H9 (cell line): Measurements from ENCODE around the gene DUSP15. TPM values are rescaled to one million over a fixed set of nuclear protein-coding genes. Genes with fewer than 3 reads are reported as not detected.

Experiments
- DNase-seq: peaks from one replicate; pipeline ENCODE4 v3.0.0-alpha.2; 2017
- H2AFZ ChIP-seq: one replicate; pipeline ENCODE4 v1.6.1; 2013; ENCODE audit warnings: mild to moderate bottlenecking, low read length, control low read depth, moderate library complexity
- H2AK5ac ChIP-seq: 2 replicates; pipeline ENCODE4 v1.6.1; 2013; ENCODE audit warnings: low read length, control low read depth, mixed read lengths; ENCODE audit not compliant: insufficient read length
- H2BK120ac ChIP-seq: one replicate; pipeline ENCODE4 v1.6.1; 2013; ENCODE audit warnings: low read depth, mild to moderate bottlenecking, low read length, control low read depth, inconsistent platforms; ENCODE audit not compliant: poor library complexity, severe bottlenecking
- H2BK12ac ChIP-seq: 2 replicates; pipeline ENCODE4 v1.6.1; 2013; ENCODE audit warnings: low read length, control low read depth, mixed read lengths, low read depth; ENCODE audit not compliant: insufficient read length
- H2BK15ac ChIP-seq: 2 replicates; pipeline ENCODE4 v1.6.1; 2013; ENCODE audit warnings: low read depth, low read length, control low read depth
- H2BK20ac ChIP-seq: one replicate; pipeline ENCODE4 v1.6.1; 2013; ENCODE audit warnings: low read depth, mild to moderate bottlenecking, low read length, control low read depth, inconsistent platforms; ENCODE audit not compliant: poor library complexity, severe bottlenecking
- H2BK5ac ChIP-seq: 2 replicates; pipeline ENCODE4 v1.6.1; 2013; ENCODE audit warnings: low read length, control low read depth, mixed read lengths; ENCODE audit not compliant: insufficient read length
- H3K14ac ChIP-seq: 2 replicates; pipeline ENCODE4 v1.6.1; 2013; ENCODE audit warnings: low read length, control low read depth; ENCODE audit not compliant: insufficient read depth
- H3K18ac ChIP-seq: 2 replicates; pipeline ENCODE4 v1.6.1; 2013; ENCODE audit warnings: low read depth, mild to moderate bottlenecking, mixed read lengths, low read length, control low read depth; ENCODE audit not compliant: insufficient read length
- H3K23ac ChIP-seq: 2 replicates; pipeline ENCODE4 v1.6.1; 2013; ENCODE audit warnings: low read length, control low read depth, mixed read lengths, low read depth; ENCODE audit not compliant: insufficient read length
- H3K23me2 ChIP-seq: 2 replicates; pipeline ENCODE4 v1.6.1; 2013; ENCODE audit warnings: low read depth, mild to moderate bottlenecking, mixed read lengths, low read length, control low read depth; ENCODE audit not compliant: insufficient read length, poor library complexity, severe bottlenecking
- H3K27ac ChIP-seq: 2 replicates; pipeline ENCODE4 v1.5.1; 2013; ENCODE audit warnings: low read length, control low read depth, mixed read lengths, low read depth; ENCODE audit not compliant: insufficient read length
- H3K27me3 ChIP-seq: 2 replicates; pipeline ENCODE4 v1.6.1; 2013; ENCODE audit warnings: low read length, control low read depth, inconsistent platforms; ENCODE audit not compliant: insufficient read depth
- H3K4ac ChIP-seq: 2 replicates; pipeline ENCODE4 v1.6.1; 2013; ENCODE audit warnings: low read depth, mild to moderate bottlenecking, control low read depth, inconsistent platforms, low read length, moderate library complexity
- H3K4me1 ChIP-seq: 2 replicates; pipeline ENCODE4 v1.6.1; 2013; ENCODE audit warnings: low read length, control low read depth, inconsistent platforms; ENCODE audit not compliant: insufficient read depth
- H3K4me2 ChIP-seq: 2 replicates; pipeline ENCODE4 v1.6.1; 2013; ENCODE audit warnings: low read length, control low read depth, mixed read lengths; ENCODE audit not compliant: insufficient read length, insufficient read depth
- H3K56ac ChIP-seq: 2 replicates; pipeline ENCODE4 v1.6.1; 2013; ENCODE audit warnings: low read depth, mild to moderate bottlenecking, mixed read lengths, low read length, control low read depth; ENCODE audit not compliant: insufficient read length
- H3K79me1 ChIP-seq: 2 replicates; pipeline ENCODE4 v1.6.1; 2013; ENCODE audit warnings: low read depth, mild to moderate bottlenecking, moderate library complexity, low read length, control low read depth, inconsistent platforms; ENCODE audit not compliant: insufficient read depth, poor library complexity, severe bottlenecking
- H3K79me2 ChIP-seq: 2 replicates; pipeline ENCODE4 v1.6.1; 2013; ENCODE audit warnings: low read length, control low read depth, inconsistent platforms; ENCODE audit not compliant: insufficient read depth
- H3K9ac ChIP-seq: 2 replicates; pipeline ENCODE4 v1.6.1; 2013; ENCODE audit warnings: low read length, control low read depth, mixed read lengths; ENCODE audit not compliant: insufficient read length; ENCODE audit errors: extremely low read depth
- H3K9me3 ChIP-seq: one replicate; pipeline ENCODE4 v1.6.1; 2013; ENCODE audit warnings: low read depth, low read length, inconsistent platforms; ENCODE audit not compliant: control insufficient read depth
- H3T11ph ChIP-seq: one replicate; pipeline ENCODE4 v1.6.1; 2013; ENCODE audit warnings: mild to moderate bottlenecking, low read length, control low read depth, inconsistent platforms
- H4K20me1 ChIP-seq: one replicate; pipeline ENCODE4 v1.6.1; 2013; ENCODE audit not compliant: control insufficient read depth, insufficient read length, insufficient read depth
- H4K5ac ChIP-seq: 2 replicates; pipeline ENCODE4 v1.6.1; 2013; ENCODE audit warnings: low read depth, mild to moderate bottlenecking, mixed read lengths, low read length, control low read depth; ENCODE audit not compliant: insufficient read length
- H4K8ac ChIP-seq: replicated peaks from 2 replicates; pipeline ENCODE4 v1.6.1; 2013; ENCODE audit warnings: low read length, control low read depth, mixed read lengths, low read depth; ENCODE audit not compliant: insufficient read length
- H4K91ac ChIP-seq: 2 replicates; pipeline ENCODE4 v1.6.1; 2013; ENCODE audit warnings: low read depth, mild to moderate bottlenecking, moderate library complexity, mixed read lengths, low read length, control low read depth; ENCODE audit not compliant: insufficient read length
- H3K27ac Mint-ChIP-seq, 3 experiments: 2 replicates in 2 of 3; 3 replicates in 1 of 3; pipeline ENCODE4 v1.8.0; 2020 to 2021; ENCODE audit warnings: mixed read lengths in 3 of 3, mild to moderate bottlenecking in 1 of 3, moderate library complexity in 1 of 3
- H3K27me3 Mint-ChIP-seq: 2 replicates; pipeline ENCODE4 v1.8.0; 2021; ENCODE audit warnings: low read depth, mild to moderate bottlenecking, moderate library complexity, mixed read lengths
- H3K36me3 Mint-ChIP-seq, 3 experiments: 2 replicates in 2 of 3; 3 replicates in 1 of 3; pipeline ENCODE4 v1.8.0; 2020 to 2021; ENCODE audit warnings: low read depth in 3 of 3, mixed read lengths in 3 of 3; ENCODE audit not compliant: insufficient read depth in 1 of 3
- H3K4me1 Mint-ChIP-seq, 2 experiments: 2 replicates each; pipeline ENCODE4 v1.8.0; 2020; ENCODE audit warnings: mixed read lengths in 2 of 2
- H3K4me3 Mint-ChIP-seq, 2 experiments: 2 replicates in 1 of 2; 3 replicates in 1 of 2; pipeline ENCODE4 v1.8.0; 2020 to 2021; ENCODE audit warnings: mild to moderate bottlenecking in 2 of 2, mixed read lengths in 2 of 2, moderate library complexity in 1 of 2
- H3K9me3 Mint-ChIP-seq, 2 experiments: 2 replicates in 1 of 2; 3 replicates in 1 of 2; pipeline ENCODE4 v1.8.0; 2020; ENCODE audit warnings: mild to moderate bottlenecking in 2 of 2, mixed read lengths in 2 of 2, moderate library complexity in 1 of 2
- WGBS: extraction: QIAGEN DNeasy Blood & Tissue Kit; methylation state at CpG from one replicate; pipeline ENCODE4 v1.1.7; 2013; ENCODE audit warnings: missing lambda C conversion rate, low lambda C conversion rate, mixed read lengths; ENCODE audit not compliant: insufficient read length; ENCODE audit errors: extremely low coverage; 5-methylcytosine and 5-hydroxymethylcytosine counted together
- total RNA-seq: library from RNA; stranded (reverse); gene quantifications from 2 replicates; pipeline ENCODE4 v1.2.1, GENCODE V29; 2021
- TF ChIP-seq, protein P1 (sequence below): fragments of 200-600 bp; sonication (generic); conservative IDR thresholded peaks from 3 replicates; pipeline ENCODE4 v1.8.0; 2021; ENCODE audit warnings: antibody characterized with exemption, mild to moderate bottlenecking

DUSP15 gene
- total RNA-seq, 1 experiment from 2014 or later, result 5.6 TPM

DNA sequence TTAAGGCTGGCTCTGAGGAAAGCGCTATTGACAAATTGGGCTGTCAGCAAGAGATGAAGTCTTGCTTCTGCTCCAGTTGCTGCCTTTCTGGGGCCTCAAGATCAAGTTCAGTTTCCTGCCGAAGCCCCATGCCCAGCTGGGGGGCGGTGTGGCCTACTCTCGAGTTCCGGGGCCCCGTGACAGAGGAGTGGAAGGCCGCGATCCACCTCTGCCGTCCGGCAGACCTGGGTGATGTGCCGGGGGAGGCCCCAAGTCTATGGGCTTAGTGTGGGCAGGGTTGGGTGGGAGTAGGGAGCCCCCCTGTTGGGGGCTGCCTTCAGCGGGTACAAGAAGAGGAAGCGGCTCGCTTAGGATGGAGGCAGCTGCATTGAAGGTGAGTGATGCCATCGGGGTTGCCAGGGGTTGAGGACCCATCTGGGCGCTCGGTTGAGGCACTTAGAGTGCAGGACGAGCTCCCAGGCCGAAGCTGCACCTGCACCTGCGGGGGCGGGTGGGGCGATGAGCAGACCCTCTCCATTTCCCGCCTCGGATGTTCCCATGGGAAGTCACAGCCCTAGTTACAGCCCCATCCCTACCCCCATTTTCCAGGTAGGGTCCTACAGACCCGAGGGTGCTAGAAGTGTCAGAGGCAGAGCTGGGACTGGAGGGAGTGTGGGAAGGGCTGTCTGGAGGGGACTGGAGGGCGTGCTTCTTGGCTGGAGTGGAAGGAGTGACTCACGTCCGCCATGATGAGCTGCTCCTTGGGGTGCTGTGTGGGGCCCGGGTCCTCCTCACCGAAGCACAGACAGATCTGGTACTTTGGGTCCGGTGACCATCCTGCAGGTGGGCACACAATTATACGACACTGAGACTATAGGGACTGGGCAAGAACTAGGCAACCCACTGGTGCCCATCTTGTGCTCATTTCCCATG is 22.0 kb downstream of the DUSP15 start:
- Histone ChIP-seq H2AFZ (no peak overlapping the region), H3K79me2 (no peaks in the 10 kb centered on the region), H3K4me2 (no peak overlapping the region), H2BK12ac (no peak overlapping the region), H2AK5ac (no peak overlapping the region), H2BK20ac (no peak overlapping the region), H3K18ac (no peak overlapping the region), H3K23me2 (no peaks in the 10 kb centered on the region), H4K8ac (no peak overlapping the region), H3T11ph (no peak overlapping the region), H3K9ac (no peak overlapping the region), H3K27me3 (no peaks in the 10 kb centered on the region), H4K20me1 (no peaks in the 10 kb centered on the region), H3K27ac (no peak overlapping the region), H3K14ac (no peak overlapping the region), H2BK15ac (no peak overlapping the region), H3K4ac (no peak overlapping the region), H3K79me1 (no peaks in the 10 kb centered on the region), H3K56ac (no peak overlapping the region), H4K5ac (no peak overlapping the region), H3K4me1 (no peaks in the 10 kb centered on the region), H2BK120ac (no peak overlapping the region), H4K91ac (no peak overlapping the region), H3K9me3 (no peaks in the 10 kb centered on the region), H3K23ac (no peak overlapping the region), H2BK5ac (no peak overlapping the region)
- TF ChIP-seq, protein P1, sequence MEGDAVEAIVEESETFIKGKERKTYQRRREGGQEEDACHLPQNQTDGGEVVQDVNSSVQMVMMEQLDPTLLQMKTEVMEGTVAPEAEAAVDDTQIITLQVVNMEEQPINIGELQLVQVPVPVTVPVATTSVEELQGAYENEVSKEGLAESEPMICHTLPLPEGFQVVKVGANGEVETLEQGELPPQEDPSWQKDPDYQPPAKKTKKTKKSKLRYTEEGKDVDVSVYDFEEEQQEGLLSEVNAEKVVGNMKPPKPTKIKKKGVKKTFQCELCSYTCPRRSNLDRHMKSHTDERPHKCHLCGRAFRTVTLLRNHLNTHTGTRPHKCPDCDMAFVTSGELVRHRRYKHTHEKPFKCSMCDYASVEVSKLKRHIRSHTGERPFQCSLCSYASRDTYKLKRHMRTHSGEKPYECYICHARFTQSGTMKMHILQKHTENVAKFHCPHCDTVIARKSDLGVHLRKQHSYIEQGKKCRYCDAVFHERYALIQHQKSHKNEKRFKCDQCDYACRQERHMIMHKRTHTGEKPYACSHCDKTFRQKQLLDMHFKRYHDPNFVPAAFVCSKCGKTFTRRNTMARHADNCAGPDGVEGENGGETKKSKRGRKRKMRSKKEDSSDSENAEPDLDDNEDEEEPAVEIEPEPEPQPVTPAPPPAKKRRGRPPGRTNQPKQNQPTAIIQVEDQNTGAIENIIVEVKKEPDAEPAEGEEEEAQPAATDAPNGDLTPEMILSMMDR, result no peak
- Mint-ChIP-seq H3K36me3 (no peaks in the 10 kb centered on the region), H3K4me3 (peak overlapping the region in 1 of 2 experiments; percentile 43; a peak in 1 of 5 replicates), H3K9me3 (no peaks in the 10 kb centered on the region), H3K4me1 (peaks cover 12 to 16% of the 10 kb centered on the region in 2 experiments), H3K27ac (no peak overlapping the region), H3K27me3 (peaks cover 51% of the 10 kb centered on the region)
- DNase-seq, result no peak
- no CpG with 5 or more reads among the region's 32 CpGs for WGBS
